NAMALWA (cell line): Measurements from ENCODE around the gene SLC40A1.

ENCODE experiments used
- DNase-seq: peaks from one replicate; pipeline ENCODE4 v3.0.0-alpha.2; 2015; ENCODE audit warnings: low spot score

Gene SLC40A1

DNA sequence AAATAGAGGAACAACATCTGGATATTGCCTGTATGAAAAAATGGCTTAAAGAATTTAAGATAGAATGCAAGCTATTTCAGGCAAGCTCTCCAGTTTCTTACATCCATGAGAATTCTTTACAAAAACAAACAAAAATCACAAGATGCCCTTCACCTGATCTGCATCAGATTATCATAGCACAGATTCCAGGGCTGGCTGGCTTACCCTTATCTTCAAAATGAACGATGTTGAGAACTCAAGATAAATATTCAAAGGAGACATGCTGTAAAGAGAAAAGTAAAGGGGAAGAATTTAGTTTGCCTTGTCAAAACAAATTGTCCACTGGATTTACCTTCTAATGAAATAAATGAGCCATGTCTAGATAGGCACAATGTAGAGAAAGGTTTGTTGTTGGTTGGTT, 18.7 kb upstream of the SLC40A1 start:
- no peak for DNase-seq

DNA sequence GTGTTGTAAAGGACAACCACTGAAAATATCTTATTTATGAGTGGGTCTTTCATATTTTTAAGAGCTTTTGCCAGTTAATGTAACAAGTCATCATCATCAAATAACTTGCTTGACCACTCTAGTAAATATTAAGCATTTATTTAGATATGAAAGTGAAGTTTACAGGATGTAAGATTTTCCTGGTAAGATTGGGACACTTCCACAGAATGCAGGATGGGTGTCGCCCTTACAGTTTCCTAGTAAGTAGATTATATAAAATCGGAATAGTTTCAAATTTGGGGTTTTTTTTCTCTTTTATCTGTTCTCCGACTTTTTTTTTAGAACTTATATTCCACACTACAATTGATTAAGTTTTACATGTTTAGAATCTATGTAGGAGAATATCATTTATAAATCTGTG, 14.8 kb upstream of the SLC40A1 start:
- DNase-seq = no peak

DNA sequence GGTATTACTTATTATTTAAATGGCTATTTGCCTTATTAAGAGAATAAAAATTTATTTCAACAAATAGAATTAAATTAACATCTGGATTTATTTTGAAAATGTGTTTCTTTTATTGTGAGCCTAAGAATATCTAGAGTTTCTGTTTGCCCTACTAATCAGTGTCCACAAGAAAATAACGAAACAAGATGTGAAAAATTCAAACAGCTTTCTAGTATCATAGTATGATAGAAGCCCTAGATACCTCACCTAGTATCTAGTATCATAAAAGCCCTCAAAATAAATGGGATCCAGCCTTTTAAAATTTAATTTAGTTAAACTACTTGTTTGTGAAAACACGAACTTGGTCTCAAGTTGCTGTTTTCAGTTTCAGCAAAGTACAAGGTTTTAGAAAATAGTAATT, 13.7 kb upstream of the SLC40A1 start:
- no peak for DNase-seq

DNA sequence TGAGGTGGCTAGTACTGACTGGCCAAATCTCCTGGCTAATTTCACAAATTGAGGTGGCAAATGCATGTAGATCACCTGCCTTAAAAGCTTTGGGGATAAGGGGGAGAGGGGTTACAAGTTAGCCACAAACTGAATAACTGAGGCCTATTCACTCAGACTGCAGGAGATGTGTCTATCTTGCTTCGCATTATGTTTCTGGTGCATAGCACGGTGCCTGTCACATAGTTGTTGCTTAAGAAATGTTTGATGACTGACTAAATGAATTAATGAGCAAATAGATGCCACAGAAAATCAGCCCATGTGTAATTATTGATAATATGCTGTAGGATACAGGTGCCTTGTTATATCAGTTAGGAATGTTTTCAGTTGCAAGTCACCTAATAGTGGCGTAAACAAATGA, 12.5 kb upstream of the SLC40A1 start:
- DNase-seq = no peak

DNA sequence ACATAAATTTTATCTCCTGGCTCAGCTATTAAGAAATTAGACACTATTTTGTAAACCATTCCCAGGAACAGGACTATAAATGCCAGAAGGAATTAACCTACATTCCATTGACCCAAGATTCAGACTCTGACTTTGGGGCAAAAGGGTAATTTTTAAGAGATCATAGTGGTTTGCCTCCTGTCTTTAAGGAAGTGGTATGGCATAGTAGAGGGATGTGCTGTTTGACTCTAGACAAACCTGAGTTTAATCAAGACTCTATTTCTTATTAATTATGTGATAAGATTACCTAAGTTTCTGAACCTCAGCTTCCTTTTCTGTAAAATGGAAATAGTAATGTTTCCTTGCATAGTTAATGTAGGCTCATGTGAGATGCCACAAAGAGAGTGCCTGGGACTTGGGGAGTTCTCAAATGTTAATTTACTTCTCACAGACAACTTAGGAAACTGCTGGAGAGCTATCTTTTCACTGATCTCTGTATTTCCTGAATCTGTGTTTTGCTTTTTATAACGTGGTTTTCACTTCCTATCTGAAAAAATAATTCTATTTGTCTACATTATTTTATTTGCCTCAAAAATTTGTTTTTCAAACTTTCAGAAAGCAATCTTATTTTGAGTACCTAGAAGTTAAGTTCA, 11.9 kb upstream of the SLC40A1 start:
- no peak for DNase-seq

DNA sequence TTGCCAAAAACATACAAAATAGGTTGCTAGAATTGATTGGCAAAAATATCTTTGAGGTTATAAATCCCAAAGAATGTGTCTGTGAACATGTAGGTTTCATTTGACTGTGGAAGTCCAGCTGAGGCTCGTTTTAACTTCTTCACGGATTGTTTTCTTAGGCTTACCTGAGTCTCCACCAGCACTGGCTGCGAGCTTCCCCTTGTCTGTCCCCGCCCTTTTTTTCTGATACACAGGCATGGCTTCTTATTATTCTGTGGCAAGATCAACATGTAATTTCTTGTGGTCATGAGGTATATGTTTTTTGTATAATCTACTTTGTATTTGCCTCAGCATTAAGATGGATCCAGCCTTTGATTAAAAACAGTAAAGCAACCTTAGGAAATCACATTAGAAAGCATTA, 7.2 kb upstream of the SLC40A1 start:
- no peak for DNase-seq

DNA sequence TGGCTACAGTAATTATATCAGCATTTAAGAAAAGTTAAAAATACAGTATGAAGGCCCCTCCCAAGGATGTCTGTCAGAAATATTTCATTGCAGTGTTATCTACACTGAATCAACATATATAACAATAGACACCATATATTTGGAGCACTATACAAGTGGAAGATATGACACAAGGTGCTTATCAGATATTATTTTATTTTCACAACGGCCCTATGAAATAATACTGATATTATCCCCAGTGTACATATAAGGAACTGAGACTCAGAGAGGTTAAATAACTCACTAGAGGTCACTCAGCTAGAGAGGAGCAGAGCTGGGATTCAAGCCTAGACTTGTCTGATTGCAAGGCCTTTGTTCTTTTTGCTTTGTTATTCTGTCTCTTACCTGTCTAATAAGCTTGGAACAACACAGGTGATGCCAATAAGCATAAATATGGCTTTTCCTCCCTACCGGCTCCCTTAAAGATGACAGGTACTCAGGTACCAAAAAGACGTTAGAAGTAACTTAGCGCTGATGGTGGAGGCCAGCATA, 4.7 kb upstream of the SLC40A1 start:
- DNase-seq = no peak

DNA sequence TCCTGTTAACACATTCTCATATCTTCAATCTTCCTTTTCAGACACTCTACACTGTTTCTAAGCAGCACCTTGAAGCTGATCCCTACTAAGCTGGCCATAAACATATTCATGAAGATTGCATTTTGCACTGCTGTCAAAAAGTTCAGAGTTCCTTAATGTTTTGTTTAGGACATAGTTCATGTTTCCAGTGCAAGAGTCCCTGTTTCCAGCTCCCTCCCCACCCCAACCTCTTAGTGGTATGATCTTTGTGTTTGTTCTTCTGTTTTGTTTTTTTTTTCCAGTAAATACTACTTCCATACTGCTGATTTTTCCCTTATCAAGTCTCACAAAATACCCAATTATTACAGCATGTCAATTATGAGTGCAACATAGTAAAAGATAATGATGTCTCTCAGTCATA, 4.1 kb upstream of the SLC40A1 start:
- DNase-seq = no peak

DNA sequence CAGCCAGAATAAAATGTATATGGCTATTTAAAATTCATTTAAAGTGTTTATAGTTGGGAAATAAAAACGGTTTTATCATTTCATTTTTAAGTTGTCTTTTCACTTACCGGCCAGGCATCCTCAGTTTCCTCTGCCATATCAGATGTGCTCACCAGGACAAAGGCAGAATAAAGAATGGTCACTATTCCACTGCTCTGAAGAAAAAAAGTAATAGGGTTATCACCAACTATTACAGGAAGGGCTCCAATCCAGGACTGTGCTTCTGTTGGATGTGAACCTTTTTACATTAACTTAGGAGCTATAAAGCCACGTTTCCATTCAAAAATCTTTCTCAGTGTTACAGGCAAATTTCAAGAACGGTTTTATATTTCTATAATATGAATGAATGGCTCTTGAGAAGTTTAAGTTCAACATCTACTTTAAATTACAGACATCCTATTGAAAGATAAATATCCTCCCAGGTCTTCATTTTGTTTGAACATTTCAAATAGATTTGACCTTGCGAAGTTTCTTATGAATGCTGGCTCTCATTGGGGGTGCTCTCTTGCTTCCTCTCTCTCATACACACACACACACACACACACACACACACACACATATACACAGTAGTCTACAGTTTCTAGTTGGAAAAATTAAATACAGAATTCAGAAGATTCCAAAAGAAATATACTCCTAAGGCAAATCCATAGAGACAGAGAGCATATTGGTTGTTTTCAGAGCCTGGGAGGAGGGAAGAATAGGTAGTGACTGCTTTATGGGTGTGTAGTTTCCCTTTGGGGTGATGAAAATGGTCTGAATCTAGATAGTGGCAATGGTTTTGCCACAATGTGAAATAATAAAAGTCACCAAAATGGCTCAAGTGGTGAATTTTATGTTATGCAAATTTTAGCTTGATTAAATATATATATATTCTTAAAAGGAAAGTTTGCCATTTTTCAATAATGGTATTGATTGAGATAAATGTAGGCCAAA, 2.9 kb upstream of the SLC40A1 start:
- DNase-seq = no peak

DNA sequence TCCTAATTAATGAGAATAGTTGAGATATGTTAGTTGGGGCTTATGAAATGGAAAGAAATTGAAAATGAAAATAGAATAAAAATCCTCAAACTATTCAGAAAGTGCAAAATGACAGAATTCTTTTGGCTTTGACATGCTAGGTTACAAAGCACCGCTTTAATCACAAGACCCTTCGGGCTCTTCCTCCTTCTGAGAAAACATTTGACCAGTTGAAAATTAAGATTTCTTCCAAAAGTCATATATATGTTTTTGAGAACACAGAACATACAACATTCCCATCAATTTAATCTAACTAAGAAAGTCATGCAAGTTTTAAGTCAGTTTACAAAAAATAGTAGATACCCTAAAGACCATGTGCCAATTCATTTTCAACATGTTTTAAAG, 2.2 kb upstream of the SLC40A1 start:
- DNase-seq = no peak

DNA sequence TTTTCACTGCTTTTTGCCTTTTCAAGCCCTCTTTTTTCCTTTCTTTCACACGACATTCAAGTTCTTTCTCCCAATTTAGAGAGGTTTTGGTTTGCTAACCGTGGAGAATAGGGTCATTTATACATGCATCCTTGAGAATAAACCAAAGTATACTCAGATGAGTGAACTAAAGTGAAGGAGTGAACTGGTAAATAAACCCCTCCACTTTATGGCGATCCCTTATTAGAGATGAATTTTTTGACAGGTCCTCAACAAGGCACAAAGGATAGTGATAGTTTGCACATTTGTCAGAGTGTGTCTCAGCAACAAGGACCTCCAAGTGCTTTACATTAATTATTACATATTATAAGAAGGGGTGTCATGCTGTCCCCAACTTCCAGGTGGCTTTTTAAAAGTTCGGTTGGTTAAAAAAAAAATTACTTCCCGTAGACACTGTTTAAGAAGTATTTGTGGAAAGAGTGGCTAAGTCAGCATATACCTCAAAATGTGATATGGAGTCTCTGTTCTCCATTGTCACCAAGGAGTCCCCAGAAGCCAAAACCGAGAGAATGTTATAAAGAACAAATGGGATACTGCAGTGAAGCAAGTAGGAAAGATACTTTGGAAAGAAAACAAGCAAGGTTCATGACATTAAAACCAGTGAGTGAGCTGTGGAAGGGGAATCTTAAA, 1.7 kb upstream of the SLC40A1 start:
- no peak for DNase-seq

DNA sequence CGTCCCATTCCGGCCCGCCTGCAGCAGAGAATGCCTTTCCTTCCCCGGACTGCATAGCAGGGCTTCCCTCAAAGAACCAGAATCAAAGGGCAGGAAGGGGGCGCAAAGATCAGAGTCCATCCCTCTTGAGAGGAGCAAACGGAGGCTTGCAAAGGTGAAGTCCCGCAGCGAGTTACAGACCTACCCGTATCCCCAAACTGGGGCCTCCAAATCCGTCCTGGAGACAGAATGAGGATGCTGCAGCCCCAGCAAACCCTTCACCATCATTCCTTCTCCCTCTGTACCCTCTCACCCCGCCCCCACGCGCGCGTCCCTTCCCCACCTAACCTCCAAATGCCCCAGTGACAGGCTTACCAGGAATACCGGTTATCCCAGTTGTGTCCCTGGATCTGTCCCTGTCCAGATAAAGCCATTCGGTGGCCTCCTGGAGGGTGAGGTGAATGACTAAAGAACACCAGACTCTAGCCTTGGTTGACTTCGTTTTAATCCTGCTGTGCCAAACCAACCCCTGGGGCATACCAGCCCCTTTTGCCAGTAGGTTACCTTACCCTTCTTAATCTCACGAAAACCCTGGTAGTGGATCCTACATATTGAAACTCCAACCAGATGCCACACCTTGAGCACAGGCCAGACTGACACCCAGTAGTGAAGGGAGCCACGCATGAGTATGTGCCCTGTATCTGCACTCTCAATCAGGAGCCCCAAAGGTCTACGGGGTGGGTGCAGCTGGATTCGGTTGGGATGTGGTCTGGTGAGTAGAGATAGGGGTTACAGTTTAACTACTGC, 961 bp upstream of the SLC40A1 start:
- DNase-seq = no peak

DNA sequence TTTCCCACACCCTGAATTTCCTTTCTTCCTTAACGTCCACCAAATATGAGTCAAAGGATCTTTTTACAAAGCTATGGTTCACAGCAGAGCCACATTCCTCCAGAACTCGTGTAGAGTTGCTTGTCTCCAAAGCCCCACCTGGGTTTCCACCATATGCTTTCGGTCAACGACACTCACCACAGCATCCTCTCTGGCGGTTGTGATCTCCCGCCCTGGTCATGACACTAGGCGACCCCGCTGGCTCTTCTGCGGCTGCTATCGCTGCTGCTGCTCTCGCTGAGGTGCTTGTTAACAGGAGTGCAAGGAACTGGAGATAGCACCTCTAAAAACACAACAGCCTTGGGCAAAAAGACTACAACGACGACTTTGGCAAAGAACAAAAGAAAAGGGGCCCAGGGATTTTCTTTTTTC, 340 bp downstream of the SLC40A1 start:
- DNase-seq = no peak

DNA sequence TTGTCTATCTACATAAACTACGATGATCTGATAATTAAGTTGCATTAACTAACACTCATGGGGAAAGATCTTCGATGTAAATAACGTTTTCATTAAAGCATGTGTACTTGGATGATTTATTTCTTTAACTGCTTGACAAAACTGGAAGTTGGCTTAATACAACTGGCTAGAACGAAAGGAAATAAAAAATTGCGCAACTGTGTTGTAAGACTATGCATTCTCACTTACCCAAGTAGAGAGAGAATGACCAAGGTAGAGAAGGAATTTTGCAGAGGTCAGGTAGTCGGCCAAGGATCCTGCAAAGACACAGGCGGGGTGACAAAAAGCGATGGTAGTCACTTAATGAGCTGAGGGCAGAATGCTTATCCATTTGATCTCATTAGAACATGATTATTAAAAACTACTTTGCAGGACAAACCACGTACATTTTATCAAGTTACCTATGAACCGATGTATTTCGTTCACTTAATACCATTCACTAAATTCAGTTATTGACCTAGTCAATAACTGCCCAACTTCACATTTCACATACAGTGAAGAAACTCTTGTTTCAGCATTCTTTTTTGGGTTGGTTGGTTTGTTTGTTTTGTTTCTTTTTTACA, 900 bp downstream of the SLC40A1 start:
- no peak for DNase-seq

DNA sequence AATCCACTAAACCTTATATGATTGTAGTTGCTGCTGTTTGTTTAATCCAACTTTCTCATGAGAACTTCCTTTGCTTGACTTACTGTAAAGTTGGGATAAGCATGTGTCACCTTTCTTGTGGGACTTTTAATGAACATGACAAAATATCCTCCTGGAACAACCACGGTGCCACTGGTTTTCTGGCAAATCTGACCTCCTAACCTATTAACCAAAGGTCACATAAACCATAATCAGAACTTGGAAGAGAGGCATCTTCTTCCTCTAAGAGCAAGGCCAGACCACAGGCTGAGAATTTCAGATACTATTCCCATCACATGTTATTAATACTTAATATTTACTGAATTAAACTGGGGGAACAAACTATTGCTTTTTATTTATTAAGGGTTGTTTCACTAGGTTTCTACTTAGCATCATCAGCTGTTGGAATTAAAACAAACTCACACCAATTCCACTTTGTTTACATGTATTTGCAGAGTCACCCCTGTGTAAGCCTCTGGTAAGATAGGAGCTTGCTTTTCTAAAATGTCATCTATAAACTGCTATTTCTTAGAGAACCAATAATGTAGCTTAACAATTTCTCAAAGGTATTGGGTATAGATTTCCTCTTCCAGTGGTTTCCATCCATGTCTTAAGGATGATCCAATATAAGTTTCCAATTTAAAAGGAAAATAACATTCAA, 2.2 kb downstream of the SLC40A1 start:
- DNase-seq = no peak

DNA sequence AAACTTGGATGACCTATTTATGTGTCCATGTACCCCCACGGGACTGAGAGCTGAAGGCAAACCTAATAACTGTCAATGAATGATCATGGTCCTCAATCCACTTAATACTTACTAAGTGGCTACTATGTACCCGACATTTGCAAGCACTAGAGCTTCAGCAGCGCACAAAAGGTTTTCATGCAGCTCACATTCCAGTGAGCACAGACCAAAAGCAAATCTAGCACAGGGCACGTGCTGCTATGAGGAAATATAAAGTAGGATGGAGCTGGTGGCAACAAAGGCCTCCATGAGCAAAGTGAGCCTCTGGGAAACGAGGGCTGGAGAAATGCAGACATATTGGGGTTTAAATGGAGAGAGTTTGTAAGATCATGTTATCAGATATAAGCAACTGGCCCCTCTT, 3.5 kb downstream of the SLC40A1 start:
- no peak for DNase-seq

DNA sequence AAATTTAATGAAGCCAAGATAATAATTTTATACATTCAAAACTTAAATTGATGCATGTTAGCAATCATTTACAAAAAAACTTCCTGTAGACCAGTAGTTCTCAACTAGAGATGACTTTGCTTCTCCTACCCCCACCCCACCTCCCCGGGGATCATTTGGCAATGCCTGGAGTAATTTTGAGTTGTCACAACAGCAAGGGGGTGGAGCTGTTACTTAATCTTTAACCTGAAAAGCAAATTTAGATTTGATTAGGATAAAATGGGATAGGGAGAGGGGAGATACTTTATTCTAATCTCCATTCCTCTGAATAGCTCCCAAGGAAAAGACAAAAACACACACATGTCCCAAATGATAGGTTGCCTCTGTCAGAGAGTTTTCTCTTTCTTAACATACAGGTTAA, 4.2 kb downstream of the SLC40A1 start:
- no peak for DNase-seq

DNA sequence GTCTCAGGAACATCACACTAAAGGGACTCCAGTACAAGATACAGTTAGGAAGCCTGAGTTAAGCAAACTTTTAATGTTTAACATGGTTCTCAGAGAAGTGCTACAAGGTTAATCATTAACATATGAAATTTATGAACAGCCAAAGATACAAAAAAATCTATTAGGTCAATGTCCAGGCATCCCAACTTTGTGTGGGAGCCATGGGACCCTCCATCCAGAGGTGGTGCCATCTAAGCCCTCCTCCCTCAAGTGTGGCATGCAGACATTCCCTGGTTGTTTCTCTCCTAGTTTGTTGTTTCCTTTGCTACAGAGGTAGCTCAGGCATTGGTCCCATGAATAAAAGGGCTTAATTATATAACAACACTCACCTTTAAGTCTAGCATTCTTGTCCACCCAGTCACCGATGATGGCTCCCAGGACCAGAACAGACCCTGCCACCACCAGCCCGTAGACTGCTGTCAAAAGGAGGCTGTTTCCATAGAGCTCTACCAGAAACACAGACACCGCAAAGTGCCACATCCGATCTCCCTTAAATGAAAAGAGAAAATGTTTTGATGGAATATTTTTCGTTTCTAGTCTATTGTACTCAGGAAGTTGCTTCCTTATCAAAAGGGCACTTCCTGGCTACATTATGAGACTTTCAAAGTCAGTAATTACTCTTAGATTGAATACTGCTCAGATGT, 5.7 kb downstream of the SLC40A1 start:
- DNase-seq = no peak

DNA sequence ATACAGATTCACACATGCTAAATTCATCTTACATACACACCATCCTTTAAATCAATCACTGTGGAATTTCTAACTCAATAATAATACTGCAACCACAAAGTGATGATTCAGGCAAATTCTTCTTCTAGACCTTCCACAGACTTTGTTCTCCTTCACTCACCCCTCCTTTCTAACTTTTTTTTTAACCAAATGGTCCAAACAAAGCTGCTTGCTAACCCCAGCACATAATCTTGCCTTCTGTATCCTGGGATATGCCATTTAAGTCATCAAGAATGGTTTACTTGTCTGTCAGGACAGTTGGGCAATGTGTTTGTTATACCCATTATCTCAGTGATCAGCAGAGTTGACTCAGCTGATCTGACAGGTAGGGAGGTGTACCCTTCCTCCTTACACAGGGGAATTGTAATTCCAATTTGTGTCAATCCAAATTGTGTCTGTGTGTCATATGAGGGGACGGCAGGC, 10.0 kb downstream of the SLC40A1 start:
- no peak for DNase-seq

DNA sequence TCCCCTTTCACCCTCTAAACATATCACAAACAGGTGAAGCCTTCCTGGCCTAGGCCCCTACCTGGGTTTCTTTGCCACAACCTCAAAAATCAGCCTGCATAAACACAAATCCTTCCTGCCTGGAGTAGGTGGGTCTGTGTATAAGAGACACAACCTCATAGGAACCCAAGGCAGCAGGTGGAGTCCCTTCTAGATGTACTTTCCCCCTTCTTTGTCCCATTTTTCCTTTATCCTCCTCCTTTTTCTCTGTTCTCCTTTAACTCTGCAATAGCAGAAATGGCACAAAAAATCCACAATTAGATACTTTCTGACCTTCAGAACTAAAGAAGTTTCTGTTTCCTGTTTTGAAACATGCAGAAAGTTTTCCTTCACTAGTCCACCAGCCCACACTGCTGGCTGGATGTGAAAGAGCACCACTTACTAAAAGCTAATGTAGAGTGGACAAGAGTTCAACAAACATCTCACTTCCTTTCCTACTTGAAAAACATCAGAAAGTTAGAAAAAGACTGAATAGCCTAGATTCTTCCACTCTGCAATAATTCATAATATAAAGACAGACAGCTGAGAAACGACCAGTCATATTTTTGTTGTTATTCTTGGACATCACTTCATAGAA, 11.2 kb downstream of the SLC40A1 start:
- DNase-seq = no peak
